HG03025 (cell line): ENCODE results near the gene IL36B.

Experiments used
- ATAC-seq: cut with Tn5 transposase; IDR thresholded peaks from one replicate; pipeline ENCODE4 v1.9.1; 2021; ENCODE audit warnings: mild to moderate bottlenecking, moderate library complexity; ENCODE audit not compliant: unreplicated experiment, low FRiP score

Gene IL36B

GRCh38 chr2:113057117-113057516, 4.5 kb upstream of the IL36B start:
- no peak for ATAC-seq

GRCh38 chr2:113056521-113056920, 3.9 kb upstream of the IL36B start:
- no peak for ATAC-seq

- ATAC-seq = no peak
These were observed 1.4 kb upstream of the IL36B start for GRCh38 chr2:113054066-113054465.

- no peak for ATAC-seq
These were observed 999 bp upstream of the IL36B start for GRCh38 chr2:113053666-113054065.

- ATAC-seq = no peak
These were observed 1.5 kb downstream of the IL36B start for GRCh38 chr2:113050921-113051895.

GRCh38 chr2:113046465-113046864, 6.2 kb downstream of the IL36B start:
- ATAC-seq = no peak

GRCh38 chr2:113041871-113042270, 10.8 kb downstream of the IL36B start:
- no peak for ATAC-seq

GRCh38 chr2:113039719-113040118, 12.9 kb downstream of the IL36B start:
- ATAC-seq = no peak

- ATAC-seq = no peak
These were observed 13.5 kb downstream of the IL36B start for GRCh38 chr2:113039158-113039557.

- ATAC-seq = no peak
These were observed 14.4 kb downstream of the IL36B start for GRCh38 chr2:113038291-113038690.

GRCh38 chr2:113036763-113037162, 15.9 kb downstream of the IL36B start:
- no peak for ATAC-seq

- no peak for ATAC-seq
These were observed 18.7 kb downstream of the IL36B start for GRCh38 chr2:113034016-113034415.

GRCh38 chr2:113032737-113033136, 19.9 kb downstream of the IL36B start:
- no peak for ATAC-seq

GRCh38 chr2:113028112-113028511, 24.6 kb downstream of the IL36B start:
- ATAC-seq = no peak

GRCh38 chr2:113027691-113028090, 25.0 kb downstream of the IL36B start:
- no peak for ATAC-seq

GRCh38 chr2:113025737-113026136, 26.9 kb downstream of the IL36B start:
- no peak for ATAC-seq

GRCh38 chr2:113024764-113025163, 27.9 kb downstream of the IL36B start:
- no peak for ATAC-seq

GRCh38 chr2:113021312-113021711, 31.4 kb downstream of the IL36B start:
- ATAC-seq = no peak

- no peak for ATAC-seq
These were observed 34.2 kb downstream of the IL36B start for GRCh38 chr2:113018509-113018908.

- ATAC-seq = no peak
These were observed 37.0 kb downstream of the IL36B start for GRCh38 chr2:113015655-113016054.

GRCh38 chr2:113015042-113015441, 37.6 kb downstream of the IL36B start:
- ATAC-seq = no peak

- ATAC-seq = no peak
These were observed 38.6 kb downstream of the IL36B start for GRCh38 chr2:113014067-113014466.
